ENCODE measurements around the gene ENOSF1. TPM values are rescaled to one million over a fixed set of nuclear protein-coding genes. Genes with fewer than 3 reads are reported as not detected.
"Not testable (repeated sequence)": the region's sequence is repeated elsewhere in the genome, so short reads cannot be mapped to it uniquely, and the experiment has no call there.

ENOSF1 gene
- total RNA-seq, 4 donors from 2014 or later: 36.2 to 42.4 (median 38.6) TPM

GRCh38 chr18:692824-693223 lies 19.6 kb downstream of the ENOSF1 start:
- no peak overlapping the region for H3K4me3 ChIP-seq (ENCODE audit: low read depth, poor library complexity, severe bottlenecking)
- intact Hi-C loops (cut with DNase I; ENCODE audit: low total_unique reads): no loop called here
- peak in 1 of 2 donors; percentile 62 for DNase-seq (ENCODE audit: low spot score in 2 of 2)
- TF ChIP-seq CTCF (IDR thresholded peaks at IDR 0.05) (no peak), POLR2A (IDR thresholded peaks at IDR 0.05) (no peak)
- WGBS, 2 donors: 77 to 86% methylated on average over 6 of the region's 6 CpGs

- DNase-seq (ENCODE audit: low spot score in 2 of 2): no peak
- TF ChIP-seq CTCF (IDR thresholded peaks at IDR 0.05) (no peak), POLR2A (IDR thresholded peaks at IDR 0.05) (no peak)
- WGBS, 2 donors: 78 to 83% methylated on average over 5 of the region's 5 CpGs
- H3K4me3 ChIP-seq (ENCODE audit: low read depth, poor library complexity, severe bottlenecking): no peak overlapping the region
- intact Hi-C loops (cut with DNase I; ENCODE audit: low total_unique reads): no loop called here
Measured at GRCh38 chr18:688323-688722, 24.1 kb downstream of the ENOSF1 start.

- DNase-seq (ENCODE audit: low spot score in 2 of 2): no peak
- no peak overlapping the region for H3K4me3 ChIP-seq (ENCODE audit: low read depth, poor library complexity, severe bottlenecking)
- WGBS, 2 donors: 88 to 90% methylated on average over 11 of the region's 11 CpGs
- intact Hi-C loops (cut with DNase I; ENCODE audit: low total_unique reads): no loop called here
- TF ChIP-seq CTCF (IDR thresholded peaks at IDR 0.05) (no peak), POLR2A (IDR thresholded peaks at IDR 0.05) (no peak)
Measured at GRCh38 chr18:686339-687111, 25.9 kb downstream of the ENOSF1 start.

DNA sequence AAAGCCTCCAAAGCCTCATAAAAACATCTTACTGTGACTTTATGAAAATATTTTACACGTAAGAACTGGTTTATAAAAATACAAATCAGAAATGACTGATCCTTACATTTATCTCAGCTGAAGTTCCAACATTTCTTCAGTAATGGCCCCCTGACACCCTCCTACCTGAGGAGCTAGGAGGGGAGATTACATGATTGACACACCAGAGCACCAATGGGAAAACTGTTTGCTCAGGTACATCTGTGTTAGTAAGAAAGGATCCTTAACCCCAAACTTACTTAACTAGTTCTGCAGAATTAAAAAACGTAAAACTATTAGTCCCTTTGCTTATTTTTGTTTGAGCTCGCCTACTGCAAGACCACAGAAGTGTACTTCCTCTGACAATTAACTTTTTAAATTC lies 27.0 kb downstream of the ENOSF1 start:
- WGBS, 2 donors: 87 to 90% methylated on average over 3 of the region's 3 CpGs
- TF ChIP-seq POLR2A (IDR thresholded peaks at IDR 0.05) (no peak), CTCF (IDR thresholded peaks at IDR 0.05) (no peak)
- no peak overlapping the region for H3K4me3 ChIP-seq (ENCODE audit: low read depth, poor library complexity, severe bottlenecking)
- intact Hi-C loops (cut with DNase I; ENCODE audit: low total_unique reads): no loop called here
- DNase-seq (ENCODE audit: low spot score in 2 of 2): no peak

- 91 to 99% methylated on average over 4 to 5 of the region's 5 CpGs for WGBS, 2 donors
- intact Hi-C loops (cut with DNase I; ENCODE audit: low total_unique reads): no loop called here
- DNase-seq (ENCODE audit: low spot score in 2 of 2): no peak
- H3K4me3 ChIP-seq (ENCODE audit: low read depth, poor library complexity, severe bottlenecking): no peak overlapping the region
- no peak for TF ChIP-seq POLR2A (IDR thresholded peaks at IDR 0.05)
- TF ChIP-seq CTCF (IDR thresholded peaks at IDR 0.05): no peak
Measured at GRCh38 chr18:683531-683930, 28.9 kb downstream of the ENOSF1 start.

DNA sequence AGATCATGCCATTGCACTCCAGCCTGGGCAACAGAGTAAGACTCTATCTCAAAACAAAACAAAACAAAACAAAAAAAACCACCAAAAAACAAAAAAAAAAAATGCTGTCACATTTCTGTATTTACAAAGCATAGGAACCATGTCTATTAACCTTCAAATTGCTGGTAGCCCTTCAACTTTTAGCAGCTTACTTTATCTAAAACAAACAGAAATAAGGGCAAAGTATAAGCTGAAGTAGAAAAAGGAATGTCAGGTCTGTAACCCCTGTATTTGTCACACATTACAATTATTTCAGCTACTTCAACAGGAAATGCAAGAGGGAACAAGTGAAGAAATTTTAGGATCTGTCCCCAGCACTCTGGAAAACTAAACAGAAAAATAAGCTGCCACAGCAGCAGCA lies 29.6 kb downstream of the ENOSF1 start:
- no peak for TF ChIP-seq POLR2A (IDR thresholded peaks at IDR 0.05)
- no peak for TF ChIP-seq CTCF (IDR thresholded peaks at IDR 0.05)
- no peak for DNase-seq (ENCODE audit: low spot score in 2 of 2)
- H3K4me3 ChIP-seq (ENCODE audit: low read depth, poor library complexity, severe bottlenecking): no peak overlapping the region
- intact Hi-C loops (cut with DNase I; ENCODE audit: low total_unique reads): no loop called here

- H3K4me3 ChIP-seq (ENCODE audit: low read depth, poor library complexity, severe bottlenecking); intact Hi-C loops (cut with DNase I; ENCODE audit: low total_unique reads); DNase-seq (ENCODE audit: low spot score in 2 of 2): not testable (repeated sequence)
- 95 to 96% methylated on average over 9 of the region's 9 CpGs for WGBS, 2 donors
Measured at GRCh38 chr18:682416-682815, 30.0 kb downstream of the ENOSF1 start.
